Osteocyte (in vitro differentiated cells): ENCODE measurements around the gene BOD1L1. TPM values are rescaled to one million over a fixed set of nuclear protein-coding genes. Genes with fewer than 3 reads are reported as not detected.
A peak's percentile ranks its signal among the peaks of the same experiment; 100 is the strongest.

Experiments used
- DNase-seq: peaks from one replicate; pipeline ENCODE4 v3.0.0; 2021; ENCODE audit warnings: mixed read lengths; ENCODE audit not compliant: unreplicated experiment; ENCODE audit errors: extremely low spot score
- H3K27ac Mint-ChIP-seq: one replicate; pipeline ENCODE4 v1.8.0; 2021; ENCODE audit warnings: mild to moderate bottlenecking, mixed read lengths; ENCODE audit not compliant: unreplicated experiment
- H3K27me3 Mint-ChIP-seq: one replicate; pipeline ENCODE4 v1.8.0; 2021; ENCODE audit warnings: mixed read lengths; ENCODE audit not compliant: unreplicated experiment
- H3K36me3 Mint-ChIP-seq: one replicate; pipeline ENCODE4 v1.8.0; 2021; ENCODE audit warnings: mixed read lengths; ENCODE audit not compliant: unreplicated experiment
- H3K4me1 Mint-ChIP-seq: one replicate; pipeline ENCODE4 v1.8.0; 2021; ENCODE audit warnings: mixed read lengths; ENCODE audit not compliant: unreplicated experiment
- H3K4me3 Mint-ChIP-seq: one replicate; pipeline ENCODE4 v1.8.0; 2021; ENCODE audit warnings: mild to moderate bottlenecking, moderate library complexity, mixed read lengths; ENCODE audit not compliant: unreplicated experiment
- H3K9me3 Mint-ChIP-seq: one replicate; pipeline ENCODE4 v1.8.0; 2021; ENCODE audit warnings: mixed read lengths; ENCODE audit not compliant: unreplicated experiment
- total RNA-seq: library from RNA; stranded (reverse); gene quantifications from 2 replicates; pipeline ENCODE4 v1.2.1, GENCODE V29; 2021
- TF ChIP-seq, protein P1 (sequence below): fragments of 200-600 bp; sonication (generic); IDR thresholded peaks from 2 replicates; pipeline ENCODE4 v1.5.0; 2021; ENCODE audit warnings: antibody characterized with exemption, mild to moderate bottlenecking, moderate library complexity

The BOD1L1 gene
- total RNA-seq, 1 donor from 2014 or later, result 41.6 TPM

DNA sequence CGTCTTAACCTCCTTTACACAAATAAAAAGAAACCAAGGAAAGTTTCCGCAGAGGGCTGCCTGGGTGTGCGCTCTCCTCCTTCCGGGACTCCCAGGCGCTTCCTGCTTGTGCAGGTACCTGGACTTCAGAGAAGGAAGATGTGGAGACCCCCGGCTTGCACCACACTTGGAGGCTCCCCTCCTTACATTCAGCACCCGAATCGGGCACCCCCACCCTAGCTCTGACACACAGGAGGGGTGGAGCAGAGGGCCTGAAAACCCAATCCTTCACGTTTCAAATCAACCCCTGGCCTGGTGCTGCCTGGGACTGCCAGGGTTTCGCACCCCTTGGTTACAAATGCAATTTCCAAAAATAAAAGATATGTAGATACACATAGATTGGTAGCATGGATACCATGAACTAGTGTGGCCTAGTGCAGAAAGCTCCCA is 86.3 kb downstream of the BOD1L1 start:
- Mint-ChIP-seq H3K4me3 (no peak overlapping the region), H3K36me3 (peaks cover 4% of the 10 kb centered on the region), H3K27me3 (peaks cover 66% of the 10 kb centered on the region), H3K27ac (no peak overlapping the region), H3K4me1 (peaks cover 21% of the 10 kb centered on the region), H3K9me3 (no peaks in the 10 kb centered on the region)
- no peak for DNase-seq
- TF ChIP-seq, protein P1, sequence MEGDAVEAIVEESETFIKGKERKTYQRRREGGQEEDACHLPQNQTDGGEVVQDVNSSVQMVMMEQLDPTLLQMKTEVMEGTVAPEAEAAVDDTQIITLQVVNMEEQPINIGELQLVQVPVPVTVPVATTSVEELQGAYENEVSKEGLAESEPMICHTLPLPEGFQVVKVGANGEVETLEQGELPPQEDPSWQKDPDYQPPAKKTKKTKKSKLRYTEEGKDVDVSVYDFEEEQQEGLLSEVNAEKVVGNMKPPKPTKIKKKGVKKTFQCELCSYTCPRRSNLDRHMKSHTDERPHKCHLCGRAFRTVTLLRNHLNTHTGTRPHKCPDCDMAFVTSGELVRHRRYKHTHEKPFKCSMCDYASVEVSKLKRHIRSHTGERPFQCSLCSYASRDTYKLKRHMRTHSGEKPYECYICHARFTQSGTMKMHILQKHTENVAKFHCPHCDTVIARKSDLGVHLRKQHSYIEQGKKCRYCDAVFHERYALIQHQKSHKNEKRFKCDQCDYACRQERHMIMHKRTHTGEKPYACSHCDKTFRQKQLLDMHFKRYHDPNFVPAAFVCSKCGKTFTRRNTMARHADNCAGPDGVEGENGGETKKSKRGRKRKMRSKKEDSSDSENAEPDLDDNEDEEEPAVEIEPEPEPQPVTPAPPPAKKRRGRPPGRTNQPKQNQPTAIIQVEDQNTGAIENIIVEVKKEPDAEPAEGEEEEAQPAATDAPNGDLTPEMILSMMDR, result no peak

DNA sequence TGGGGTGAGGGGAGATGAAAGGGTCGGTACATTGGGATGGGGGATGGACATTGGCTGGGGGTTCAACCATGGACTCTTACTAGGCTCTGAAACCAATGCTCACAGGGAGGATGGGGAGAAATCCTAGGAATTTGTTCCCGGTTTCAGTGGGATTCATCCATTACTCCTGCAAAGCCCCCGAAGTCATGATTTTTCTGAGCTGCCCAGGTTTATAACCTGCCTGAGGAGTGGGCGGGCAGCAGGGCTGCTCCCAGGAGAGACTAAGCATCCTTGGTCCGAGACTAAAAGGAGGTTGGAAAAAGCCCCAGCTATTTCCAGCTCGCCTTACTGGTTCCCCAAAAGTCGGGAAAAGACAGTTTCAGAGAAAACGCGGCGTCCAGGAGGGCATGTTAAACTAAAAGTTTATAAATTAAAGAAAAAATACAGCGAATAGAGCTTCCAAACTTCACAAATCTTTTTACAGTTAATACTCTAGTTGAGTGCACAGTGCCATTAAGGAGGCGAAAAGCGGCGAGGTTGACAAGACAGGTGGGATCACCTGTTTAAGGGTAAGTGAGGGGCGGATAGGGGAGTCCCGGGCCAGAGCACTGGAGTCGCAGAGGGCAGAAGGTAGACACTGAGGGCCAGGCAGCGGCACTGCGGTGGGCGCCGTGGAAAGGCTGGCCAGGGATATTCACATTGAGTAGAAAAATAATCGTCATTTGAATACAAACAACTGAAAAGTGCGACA is 86.9 kb downstream of the BOD1L1 start:
- Mint-ChIP-seq H3K27me3 (peaks cover 69% of the 10 kb centered on the region), H3K4me3 (no peak overlapping the region), H3K36me3 (peaks cover 4% of the 10 kb centered on the region), H3K4me1 (peaks cover 21% of the 10 kb centered on the region), H3K9me3 (no peaks in the 10 kb centered on the region), H3K27ac (no peak overlapping the region)
- TF ChIP-seq, protein P1, result no peak
- peak; percentile 64 for DNase-seq

DNA sequence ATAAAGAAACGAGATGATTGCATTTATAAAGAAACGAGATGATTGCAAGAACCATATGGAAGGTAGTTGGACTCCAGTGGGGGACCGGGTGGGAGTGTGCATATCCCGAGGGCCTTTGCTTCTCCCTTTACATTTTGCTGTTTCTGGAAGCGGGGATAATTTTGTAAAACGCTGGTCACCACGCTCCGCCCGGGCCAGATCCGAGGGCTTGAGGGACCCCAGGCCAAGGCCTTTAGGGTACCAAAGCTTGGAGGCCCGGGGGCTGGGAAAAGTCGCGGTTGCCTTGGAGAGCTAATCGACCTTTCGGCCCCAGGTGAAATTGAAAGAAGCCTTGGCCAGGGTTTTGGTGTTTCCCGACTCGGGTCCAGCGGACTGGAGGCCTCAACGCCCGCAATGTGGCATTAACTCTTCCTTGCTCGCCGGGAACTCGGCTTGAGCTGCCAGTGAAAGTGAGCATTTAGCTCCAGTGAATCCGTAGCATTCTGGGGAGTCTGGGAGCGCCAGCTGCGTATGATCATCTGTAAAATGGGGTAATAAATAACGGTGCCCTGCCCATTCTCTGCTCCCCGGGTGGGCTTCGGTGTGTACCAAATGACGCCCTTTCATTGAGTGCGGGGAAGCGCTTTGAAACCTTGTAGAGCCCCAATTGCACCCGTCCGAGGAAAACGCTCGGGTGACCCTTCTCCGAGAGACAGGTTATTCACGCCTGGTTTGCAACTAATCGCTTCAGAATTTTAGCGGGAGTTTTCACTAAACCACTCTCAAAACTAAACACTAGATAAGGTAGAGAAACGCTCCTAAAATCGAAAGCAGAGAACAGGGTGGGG is 87.7 kb downstream of the BOD1L1 start:
- no peak overlapping the region for H3K27ac Mint-ChIP-seq
- H3K4me3 Mint-ChIP-seq, result no peak overlapping the region
- no peaks in the 10 kb centered on the region for H3K9me3 Mint-ChIP-seq
- H3K36me3 Mint-ChIP-seq, result peaks cover 4% of the 10 kb centered on the region
- peaks cover 73% of the 10 kb centered on the region for H3K27me3 Mint-ChIP-seq
- H3K4me1 Mint-ChIP-seq, result peaks cover 14% of the 10 kb centered on the region
- no peak for DNase-seq
- TF ChIP-seq, protein P1, result no peak

DNA sequence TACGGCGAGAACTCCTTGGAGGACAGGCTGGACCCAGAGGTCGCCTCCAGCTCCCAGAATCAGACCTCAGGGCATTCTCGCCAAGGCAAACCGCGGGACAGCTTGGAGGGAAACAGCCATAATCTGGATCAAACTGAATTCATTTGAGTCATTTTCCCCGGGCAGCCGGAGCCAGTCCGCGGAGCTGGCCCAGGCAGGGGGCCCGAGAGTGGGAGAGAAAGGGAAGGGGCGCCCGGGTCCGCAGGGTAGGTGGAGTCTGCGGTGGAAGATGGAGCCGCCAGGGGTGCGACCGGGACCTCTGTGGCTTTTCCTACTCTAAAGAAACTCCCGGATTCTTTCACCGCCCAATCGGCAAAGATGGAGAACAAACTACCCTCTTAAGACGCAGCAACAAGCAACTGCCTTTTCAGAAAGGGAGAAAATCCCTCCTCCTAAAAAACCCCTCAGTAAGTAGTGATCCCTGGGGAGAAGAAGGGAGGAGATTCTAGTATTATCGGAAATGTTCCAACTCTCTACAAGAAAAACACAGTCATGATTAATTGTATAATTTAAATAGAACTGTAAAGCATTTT is 88.4 kb downstream of the BOD1L1 start:
- Mint-ChIP-seq H3K4me1 (peaks cover 14% of the 10 kb centered on the region), H3K27me3 (peaks cover 76% of the 10 kb centered on the region), H3K27ac (no peak overlapping the region), H3K36me3 (peaks cover 4% of the 10 kb centered on the region), H3K4me3 (no peak overlapping the region), H3K9me3 (no peaks in the 10 kb centered on the region)
- TF ChIP-seq, protein P1, result no peak
- DNase-seq, result no peak
